ENCODE data around the gene OCEL1. TPM values are rescaled to one million over a fixed set of nuclear protein-coding genes. Genes with fewer than 3 reads are reported as not detected.

Gene OCEL1
- total RNA-seq, 1 donor from 2014 or later = 2.1 TPM

DNA sequence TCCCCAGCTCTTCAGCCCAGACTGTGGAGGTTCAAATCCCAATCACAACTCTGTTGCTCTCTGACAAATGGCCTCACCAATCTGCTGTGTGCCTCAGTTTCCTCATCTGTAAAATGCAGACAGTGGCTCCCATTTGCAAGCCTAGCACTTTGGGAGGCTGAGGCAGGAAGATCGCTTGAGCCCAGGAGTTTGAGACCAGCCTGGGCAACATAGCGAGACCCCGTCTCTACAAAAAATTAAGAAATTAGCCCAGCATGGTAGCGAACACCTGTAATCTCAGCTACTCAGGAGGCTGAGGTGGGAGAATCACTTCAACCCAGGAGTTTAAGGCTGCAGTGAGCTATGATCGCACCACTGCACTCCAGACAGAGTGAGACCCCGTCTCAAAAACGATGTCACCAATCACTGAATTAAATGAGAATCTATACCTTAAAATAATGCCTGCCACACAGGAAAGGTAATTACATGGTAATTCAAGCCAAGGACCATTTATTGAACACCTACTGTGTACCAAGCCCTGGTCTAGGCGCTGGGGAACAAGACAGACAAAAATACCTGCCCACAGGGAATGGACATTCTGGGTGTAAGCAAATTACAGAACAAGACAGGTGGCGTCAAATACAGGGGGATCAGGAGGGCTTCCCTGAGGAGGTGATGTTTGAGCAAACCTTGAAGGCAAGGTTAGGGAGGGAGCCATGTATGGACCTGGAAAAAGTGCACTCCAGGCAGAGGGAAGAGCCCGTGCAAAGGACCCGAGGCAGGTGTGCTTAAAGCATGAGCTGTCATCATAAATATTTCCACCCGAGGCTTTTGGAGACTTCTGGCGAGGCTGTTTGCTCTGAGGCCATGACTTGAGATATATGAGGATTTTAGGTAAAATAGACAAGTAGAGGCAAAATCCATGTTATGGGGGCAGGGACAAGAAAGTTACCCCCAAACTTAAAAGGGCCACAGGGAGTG lies 12.0 kb downstream of the OCEL1 start:
- no peak for DNase-seq (ENCODE audit: low read depth in 2 of 2)

DNA sequence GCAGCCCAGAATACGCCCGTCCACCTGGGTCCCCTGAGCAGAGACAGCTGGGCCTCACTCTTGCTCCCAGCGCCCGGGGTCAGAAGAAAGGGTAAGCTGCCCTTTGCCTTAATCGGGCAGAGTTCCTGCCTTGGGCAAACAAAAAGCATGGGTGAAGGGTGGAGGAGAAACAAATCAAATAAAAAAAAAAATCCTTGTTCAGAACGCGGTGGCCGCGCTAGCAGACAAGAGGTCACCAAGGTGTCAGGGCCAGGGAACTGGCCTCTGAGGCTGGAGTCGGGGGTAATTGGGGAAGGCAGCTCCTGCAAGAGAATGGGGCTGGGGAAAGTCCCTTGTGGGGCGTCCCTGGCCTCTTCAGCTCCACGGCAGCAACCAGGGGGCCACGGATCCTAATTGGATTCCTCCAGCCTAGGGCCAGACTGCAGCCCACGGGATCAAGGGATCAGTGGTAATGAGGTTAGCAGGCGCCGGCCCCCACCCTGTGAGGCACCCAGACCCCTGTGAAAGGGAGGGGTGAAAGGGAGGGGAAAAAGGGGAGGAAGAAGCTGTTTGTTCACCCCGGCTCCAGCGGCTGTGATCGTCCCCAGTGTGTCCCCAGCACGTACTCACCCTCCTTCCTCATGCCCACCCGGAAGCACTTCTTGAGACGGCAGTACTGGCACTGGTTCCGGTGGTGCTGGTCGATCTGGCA lies 14.2 kb downstream of the OCEL1 start:
- no peak for DNase-seq (ENCODE audit: low read depth in 2 of 2)

DNA sequence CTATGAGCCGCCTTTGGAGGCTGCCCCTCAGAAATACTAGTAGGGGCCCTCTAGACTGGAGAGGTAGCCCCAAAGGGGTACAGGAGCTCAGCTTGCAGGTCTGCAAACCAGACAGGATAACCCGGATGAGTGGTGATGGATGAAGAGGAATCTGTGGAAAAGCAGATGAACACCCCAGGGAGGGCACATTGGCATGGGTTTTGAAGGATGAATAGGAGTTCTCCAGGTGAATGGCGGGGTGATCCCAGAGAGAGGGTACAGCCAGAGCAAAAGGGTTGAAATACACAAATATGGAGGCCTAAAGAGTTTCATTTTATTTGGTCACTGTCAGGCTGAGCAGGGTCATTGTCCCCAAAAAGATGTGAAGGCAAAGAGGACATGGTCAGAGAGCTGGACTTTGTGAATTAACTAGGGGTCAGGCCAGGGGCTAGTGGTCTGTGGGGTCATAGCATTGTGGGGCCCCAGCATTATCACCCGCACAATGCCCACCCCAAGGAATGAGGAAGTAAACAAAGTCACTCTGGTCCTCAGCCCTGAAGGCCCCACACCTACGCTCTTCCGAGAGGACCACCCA lies 14.9 kb downstream of the OCEL1 start:
- no peak for DNase-seq (ENCODE audit: low read depth in 2 of 2)

DNA sequence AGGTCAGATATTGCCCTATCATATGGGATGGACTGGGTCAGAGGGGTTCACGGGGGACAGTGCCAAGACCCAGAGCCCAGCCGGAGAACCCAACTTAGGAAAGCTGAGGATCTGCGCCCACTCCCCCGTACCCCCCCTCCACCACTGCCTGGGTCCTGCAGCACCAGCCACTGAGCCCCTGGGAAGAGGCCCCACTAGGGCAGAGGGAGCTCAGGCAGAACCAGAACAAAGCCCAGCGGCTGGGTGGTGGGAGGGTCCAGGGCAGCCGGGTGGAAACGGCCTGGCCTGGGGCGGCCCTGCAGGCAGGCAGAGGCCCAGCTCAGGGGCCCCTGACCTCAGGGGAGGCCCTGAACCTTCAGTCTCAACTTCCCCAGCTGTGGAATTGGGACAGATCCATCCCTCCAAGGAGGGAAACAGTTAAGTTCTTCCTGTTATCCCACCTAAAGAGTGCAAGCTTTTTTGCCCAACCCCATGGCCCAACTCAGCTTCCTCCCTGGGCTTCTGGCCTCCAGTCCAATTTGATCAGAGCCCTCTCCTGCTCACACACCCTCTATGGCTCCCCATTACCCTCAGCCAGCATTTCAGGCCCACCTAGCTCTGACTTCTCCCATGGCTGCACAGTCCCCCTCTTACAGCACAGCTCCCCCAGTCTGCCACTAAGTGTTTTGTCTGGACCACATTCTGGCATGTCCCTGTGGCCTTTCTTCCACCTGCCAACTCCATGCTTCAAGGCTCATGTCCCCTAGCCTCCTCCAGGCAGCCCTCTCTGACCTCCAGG lies 16.6 kb downstream of the OCEL1 start:
- no peak for DNase-seq (ENCODE audit: low read depth in 2 of 2)

DNA sequence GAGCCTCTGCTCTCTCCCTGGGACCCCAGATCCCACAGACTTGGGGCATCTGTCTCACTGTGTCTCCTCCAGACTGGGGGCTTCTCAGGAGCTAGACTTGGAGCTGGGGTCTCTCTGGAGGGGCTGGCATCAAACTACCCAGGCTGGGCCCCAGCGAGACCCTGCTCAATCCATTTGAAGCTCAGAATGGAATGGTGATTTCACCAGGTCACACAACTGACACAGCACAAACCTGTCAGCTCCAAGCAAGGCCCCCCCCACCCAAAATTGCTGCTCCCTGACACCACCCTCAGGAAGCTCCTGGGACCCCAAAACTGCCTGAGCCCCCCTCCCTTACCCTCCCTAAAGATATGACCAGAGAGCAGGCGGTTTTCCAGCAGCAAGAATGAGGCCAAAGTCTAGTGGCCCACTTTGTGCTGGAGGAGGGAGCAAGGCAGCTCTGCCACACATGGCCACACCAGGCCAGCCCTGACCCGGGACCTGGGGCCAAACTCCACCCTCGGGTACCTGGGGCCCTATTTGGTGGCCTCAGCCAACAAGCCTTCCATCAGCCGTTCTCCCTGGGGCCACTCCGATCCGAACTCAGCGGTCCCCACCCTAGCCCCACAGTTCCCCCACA lies 17.3 kb downstream of the OCEL1 start:
- no peak for DNase-seq (ENCODE audit: low read depth in 2 of 2)

DNA sequence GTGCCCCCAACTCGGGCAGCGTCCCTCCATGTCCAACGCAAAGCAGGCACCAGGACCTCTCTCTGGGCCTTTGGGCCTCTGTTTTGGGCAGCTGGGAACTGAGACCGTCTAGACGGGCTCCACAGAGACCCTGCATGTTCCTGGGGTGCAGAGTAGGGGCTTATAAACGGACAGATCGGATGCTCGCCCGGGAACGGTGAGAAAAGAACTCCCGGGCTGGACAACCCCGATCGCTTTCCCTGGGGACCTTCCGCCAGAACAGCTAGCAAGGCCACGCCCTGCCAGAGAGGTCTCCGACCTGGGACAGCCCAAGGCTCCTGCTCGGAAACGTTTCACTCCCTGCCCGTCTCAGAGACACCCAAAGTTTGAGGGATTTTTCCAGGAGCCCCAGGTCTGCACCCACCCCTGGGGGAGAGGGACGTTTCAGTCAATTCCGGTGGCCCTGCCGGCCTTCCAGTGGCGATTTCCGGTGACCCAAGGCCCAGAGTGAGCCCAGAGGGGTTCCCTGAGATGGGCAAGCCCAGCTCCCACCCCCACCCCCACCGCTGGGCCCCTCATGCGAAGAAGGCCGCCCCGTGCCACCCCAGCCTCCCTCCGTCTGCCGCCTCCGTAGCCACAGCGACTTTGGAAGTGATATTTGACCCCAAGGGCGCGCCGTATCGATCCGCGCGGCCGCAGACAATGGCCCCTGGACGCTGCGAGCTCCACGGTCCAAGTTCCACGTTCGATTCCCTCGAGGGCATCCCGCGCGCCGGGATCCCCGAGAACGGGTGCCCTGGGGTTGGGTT lies 18.0 kb downstream of the OCEL1 start:
- no peak for DNase-seq (ENCODE audit: low read depth in 2 of 2)

DNA sequence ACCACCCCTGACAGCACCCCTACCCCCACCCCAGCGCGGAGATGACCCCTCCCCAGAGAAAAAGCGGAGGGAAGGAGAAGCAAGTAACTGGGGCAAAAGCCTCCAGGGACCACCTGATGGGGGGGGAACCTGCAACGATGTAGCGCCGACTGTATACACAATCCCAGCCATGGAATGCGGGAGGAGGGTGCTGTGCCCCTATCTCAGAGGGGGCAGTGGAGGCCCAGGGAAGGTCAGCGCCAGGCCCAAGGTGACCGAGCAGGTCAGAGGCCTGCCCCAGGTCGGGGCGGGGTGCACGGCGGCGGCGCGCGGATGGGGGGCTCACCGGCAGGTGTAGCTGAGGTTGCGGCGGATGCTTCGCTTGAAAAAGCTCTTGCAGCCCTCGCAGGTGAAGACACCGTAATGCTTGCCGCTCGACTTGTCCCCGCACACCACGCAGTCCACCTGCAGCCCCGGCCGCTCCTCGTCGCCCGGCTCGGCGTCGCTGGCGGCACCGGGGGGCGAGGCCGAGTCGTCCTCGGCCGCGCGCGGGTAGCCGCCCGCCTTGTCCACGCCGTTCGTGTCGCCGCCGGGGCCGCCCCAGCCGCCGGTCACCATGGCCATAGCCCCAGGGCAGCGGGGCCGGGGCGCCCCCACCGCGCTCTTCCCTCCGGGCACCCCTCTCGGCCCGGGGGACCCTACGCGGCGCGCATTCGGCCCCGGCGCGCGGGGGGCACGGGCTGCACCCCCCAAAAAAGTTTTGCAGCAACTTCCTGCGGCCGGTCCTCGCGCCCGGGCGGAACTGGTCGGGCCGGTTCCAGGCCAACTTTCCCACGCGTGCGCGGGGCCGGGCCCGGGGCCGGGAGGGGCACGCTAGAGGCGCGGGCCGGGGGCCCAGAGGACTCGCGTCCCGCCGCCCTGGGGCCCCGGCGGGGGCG lies 18.9 kb downstream of the OCEL1 start:
- DNase-seq (ENCODE audit: low read depth in 2 of 2) = no peak

DNA sequence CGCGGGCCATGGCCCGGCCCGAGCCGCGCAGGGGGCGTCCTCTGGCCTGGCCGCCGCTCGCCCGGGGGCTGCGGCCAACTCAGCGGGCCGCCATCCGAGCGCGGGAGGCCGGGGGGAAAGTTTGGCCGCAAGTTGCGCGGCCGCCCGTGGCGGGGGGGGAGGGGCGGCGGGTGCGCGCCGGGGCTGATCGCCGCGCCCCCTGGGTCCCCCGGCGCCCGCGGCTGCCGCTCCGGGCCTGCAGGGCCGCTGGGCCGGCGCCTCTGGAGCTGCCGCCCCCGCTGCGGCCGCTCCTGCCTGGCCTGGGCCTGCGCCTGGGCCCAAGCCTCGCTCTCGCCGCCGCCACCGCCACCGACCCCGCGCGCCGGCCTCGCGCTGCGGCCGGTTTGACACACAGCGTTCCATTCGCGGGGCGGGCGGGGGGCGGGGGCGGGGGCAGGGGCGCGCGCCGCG lies 19.5 kb downstream of the OCEL1 start, which contains the start of gene NR2F6:
NR2F6 (minus strand) TSS at position 385 of the 450 bp plus-strand sequence. CDS start 699 bp downstream, outside the sequence.
- no peak for DNase-seq (ENCODE audit: low read depth in 2 of 2)

DNA sequence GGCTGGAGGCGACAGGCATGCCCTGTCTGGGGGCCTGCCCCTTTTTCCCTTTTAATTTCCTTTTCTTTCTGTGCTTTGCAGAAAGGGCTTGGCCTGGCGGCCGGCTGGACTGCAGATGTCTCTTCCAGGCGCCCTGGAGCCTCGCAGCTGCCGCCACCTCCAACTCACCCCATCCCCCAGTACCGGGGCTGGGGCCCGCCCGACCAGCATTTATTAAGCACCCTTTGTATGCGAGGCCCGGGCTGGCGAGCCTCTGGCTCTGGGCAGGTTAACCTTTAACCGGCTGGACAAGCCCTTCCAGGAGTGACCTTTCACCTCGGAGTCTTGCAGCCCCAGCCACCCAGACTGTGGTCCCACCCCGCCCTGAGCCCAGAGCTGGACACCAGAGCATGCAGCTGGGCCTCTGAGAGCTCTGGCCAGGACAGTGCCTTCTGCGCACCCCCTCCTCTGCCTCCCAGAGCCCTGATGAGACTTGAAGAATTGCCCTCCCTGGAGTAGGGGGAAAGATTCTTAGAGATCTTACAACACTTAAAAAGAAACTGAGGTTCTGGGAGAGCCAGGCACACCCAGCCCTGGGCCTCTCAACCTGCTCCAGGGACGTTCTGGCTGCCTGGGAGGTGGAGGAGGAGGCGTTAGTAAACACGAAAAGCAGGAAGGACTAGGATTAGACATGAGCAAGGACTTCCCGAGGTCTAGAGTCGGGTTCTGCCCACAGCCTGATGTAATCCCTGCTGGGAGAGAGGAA lies 20.8 kb downstream of the OCEL1 start:
- no peak for DNase-seq (ENCODE audit: low read depth in 2 of 2)

DNA sequence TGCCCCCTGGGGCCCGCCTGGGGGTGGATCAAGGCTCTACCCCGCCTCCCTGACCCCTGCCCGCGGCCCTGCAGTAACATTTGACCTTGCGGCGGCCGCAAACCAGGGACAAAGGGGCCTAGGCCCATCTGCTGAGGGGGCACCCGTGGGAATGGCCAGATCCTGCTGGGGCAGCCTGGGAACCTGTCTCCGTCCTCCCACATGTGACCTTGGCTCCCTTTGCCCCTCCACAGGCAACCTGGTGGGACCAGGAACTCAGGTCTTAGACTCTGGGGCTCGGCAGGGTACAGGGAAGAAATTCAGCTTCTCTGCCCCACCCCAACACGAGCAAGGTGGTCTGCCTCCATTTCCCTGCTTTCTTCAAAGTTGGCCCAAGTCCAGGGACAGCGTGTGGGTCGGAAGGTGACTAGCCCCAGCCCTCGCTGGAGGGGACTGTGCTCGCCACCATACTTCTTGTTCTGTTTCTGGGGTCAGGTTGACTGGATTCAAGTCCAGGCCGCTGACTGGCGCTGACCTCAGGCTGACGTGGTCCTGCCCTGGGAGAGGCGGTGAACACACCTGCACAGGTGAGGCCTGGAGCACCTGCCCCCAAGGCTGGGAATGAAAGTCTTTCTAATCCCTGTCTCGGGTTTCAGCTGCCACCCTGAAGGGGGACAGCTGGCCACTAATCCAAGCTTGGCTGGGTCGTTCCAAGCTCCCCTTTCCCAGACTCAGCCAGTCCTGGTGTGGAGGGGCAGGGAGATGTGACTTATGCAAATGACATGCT lies 22.2 kb downstream of the OCEL1 start:
- DNase-seq (ENCODE audit: low read depth in 2 of 2) = no peak

DNA sequence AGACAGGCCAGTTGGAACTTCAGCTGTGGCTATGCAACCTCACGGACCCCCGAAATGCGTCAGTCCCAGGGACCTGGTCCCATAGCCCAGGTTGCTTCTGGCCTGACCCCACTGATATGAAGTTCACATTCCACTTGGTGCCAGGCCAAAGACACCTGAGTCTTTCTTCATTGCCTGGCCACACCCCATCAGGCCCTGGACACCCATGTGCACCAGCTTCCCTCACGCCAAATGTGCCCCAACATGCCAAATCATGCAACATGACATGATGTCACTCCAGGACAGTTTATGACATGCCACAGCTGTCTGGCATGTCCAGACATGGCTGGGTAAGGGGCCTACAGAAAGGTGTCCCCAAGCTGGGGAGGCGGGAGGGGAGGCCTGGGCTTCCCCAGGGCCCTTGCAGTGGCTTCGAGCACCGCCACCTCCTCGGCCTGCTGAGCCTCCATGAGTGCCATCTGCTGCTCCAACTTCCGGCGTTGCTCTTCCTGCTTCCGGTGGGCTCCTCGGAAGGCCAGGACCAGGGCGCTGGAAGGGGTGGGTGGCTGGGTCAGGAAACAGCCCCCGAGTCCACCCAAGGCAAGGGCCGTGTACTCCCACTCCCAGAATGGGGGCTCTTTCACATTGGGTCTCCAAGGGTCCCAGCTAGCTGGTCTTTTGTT lies 24.0 kb downstream of the OCEL1 start:
- DNase-seq (ENCODE audit: low read depth in 2 of 2) = no peak

DNA sequence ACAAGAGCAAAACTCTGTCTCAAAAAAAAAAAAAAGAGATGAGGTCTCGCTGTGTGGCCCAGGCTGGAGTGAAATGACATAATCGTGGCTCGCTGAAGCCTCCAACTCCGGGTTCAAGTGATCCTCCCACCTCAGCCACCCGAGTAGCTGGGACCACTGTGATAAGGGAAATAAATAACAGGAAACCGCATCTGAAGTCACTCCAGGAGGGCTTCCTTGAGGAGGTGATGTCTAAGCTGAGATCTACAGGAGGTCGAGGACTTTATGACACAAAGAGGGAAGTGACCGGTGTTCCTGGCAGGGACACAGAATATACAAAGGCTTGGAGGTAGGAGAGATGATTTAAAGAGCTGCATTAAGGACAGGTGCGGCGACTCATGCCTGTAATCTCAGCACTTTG lies 28.6 kb downstream of the OCEL1 start:
- no peak for DNase-seq (ENCODE audit: low read depth in 2 of 2)

DNA sequence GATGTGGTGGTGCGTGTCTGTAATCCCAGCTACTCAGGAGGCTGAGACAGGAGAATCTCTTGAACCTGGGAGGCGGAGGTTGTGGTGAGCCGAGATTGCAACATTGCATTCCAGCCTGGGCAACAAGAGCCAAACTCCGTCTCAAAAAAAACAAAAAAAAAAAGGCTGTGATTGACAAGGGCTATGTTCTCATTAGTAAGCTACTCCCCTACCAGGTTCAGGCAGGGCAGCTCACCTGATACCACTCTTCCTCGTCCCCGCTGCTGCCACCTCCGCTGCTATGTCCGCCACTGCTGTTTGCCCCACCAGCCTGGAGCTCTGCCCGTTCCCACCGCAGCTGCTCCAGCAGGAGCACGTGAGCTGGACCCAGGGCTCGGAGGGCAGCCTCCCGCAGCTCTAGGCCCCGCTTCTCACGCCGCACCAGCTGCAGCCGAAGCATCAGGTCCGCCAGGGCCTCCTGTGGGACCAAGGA lies 29.2 kb downstream of the OCEL1 start:
- no peak for DNase-seq (ENCODE audit: low read depth in 2 of 2)

DNA sequence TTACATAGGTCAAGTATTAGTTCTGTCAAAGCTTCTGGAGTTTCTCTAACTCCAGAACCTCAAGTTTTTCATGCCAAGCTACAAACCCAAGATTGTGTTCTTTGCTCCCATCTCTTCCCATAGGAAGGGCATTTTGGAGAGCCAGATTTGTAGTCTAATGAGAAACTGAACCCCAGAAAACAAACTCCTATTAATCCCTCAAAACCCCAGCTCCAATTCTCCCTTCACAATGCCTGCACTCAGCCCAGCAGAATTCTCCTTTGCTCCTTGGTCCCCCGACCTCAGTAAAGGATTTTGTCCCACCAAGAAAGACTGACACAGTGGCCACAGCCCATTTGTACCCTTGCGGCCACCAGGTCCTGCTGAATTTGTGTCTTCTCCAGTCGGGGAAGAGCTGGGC lies 30.1 kb downstream of the OCEL1 start:
- DNase-seq (ENCODE audit: low read depth in 2 of 2) = no peak

DNA sequence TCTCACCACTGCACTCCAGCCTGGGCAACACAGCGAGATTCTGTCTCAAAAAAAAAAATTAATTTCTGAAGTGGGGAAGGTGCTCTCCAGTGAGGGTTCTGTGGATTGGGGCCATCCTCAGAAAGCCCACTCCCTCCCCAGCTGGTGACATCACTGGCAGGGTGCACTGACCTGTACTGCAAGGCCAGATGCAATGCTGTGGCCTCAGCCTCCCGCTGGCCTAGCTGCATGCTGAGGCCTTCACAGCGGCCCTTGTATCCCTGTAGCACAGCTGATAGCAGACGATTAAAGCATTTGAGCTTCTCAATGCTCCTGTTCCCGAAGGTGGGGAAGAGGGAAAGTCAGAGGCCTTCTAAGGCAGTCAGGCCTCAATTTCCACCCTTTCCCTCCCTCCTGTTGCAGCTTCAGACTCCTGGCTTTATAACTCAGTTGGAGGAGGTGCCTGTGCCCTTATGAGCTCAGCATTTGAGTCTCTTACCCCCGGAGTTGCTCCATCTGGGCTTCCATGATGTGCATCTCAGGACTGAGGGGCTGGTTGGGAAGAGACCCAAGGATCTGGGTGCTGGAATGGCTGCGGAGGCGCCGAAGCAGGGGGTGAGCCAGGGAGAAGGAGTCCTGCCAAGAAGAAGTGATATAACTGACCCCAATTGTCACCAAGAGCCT lies 33.2 kb downstream of the OCEL1 start:
- no peak for DNase-seq (ENCODE audit: low read depth in 2 of 2)

DNA sequence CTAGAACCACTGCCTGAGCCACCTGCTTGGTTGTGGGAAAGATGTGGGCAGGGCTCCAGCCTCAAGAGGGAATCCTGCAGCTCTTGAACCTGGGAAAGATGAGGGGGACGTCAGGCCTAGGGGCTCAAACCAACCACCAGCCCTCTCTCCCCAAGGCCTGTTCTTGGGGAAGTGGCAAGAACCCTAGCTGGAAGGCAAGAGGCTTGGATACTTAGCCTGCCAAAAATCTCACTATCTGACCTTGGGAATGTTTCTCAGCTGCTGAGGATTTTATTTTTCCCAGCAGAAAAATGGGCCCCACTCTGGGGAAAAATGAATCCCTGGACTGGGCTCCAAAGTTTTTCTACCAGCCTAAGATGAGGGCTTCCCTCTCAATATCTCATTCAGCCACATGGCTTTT lies 33.9 kb downstream of the OCEL1 start:
- no peak for DNase-seq (ENCODE audit: low read depth in 2 of 2)
